Measurements from ENCODE around the gene SH3PXD2A. TPM values are rescaled to one million over a fixed set of nuclear protein-coding genes. Genes with fewer than 3 reads are reported as not detected.

SH3PXD2A gene
- total RNA-seq, 1 donor from 2014 or later, result 56.2 TPM

DNA sequence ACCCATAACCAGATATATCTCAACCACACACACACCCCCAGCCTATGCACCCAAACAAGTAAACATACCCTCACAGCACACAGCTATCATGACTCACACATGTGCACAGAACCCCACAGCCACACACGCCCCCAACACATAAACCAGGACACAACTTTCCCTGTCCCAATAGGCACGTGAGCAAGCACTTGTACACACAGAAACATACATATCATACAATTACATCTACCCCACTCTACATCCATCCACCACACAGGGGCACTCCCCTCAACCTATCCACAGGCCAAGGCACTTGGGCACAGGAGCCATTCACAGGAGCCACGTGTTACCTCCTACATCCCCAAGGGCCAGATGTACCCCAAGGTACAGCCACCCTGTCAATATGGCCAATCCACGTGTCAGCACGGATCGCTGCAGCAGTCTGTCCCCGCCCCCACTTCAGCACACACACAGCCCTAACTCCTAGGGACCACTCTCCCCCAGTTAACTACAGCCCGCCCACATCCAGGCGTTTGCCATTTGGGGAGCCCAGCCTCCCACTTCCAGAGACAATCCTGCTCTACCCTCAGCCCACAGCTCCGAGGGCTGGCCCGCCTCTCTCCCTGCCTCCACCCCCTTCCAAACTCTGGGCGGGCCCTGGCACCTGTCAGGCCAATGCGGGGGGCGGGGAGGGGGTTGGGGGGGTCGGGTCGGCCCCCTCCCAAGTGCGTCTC lies 163.5 kb downstream of the SH3PXD2A start:
- no peak for DNase-seq (ENCODE audit: extremely low spot score in 2 of 2)
- TF ChIP-seq, protein P1, sequence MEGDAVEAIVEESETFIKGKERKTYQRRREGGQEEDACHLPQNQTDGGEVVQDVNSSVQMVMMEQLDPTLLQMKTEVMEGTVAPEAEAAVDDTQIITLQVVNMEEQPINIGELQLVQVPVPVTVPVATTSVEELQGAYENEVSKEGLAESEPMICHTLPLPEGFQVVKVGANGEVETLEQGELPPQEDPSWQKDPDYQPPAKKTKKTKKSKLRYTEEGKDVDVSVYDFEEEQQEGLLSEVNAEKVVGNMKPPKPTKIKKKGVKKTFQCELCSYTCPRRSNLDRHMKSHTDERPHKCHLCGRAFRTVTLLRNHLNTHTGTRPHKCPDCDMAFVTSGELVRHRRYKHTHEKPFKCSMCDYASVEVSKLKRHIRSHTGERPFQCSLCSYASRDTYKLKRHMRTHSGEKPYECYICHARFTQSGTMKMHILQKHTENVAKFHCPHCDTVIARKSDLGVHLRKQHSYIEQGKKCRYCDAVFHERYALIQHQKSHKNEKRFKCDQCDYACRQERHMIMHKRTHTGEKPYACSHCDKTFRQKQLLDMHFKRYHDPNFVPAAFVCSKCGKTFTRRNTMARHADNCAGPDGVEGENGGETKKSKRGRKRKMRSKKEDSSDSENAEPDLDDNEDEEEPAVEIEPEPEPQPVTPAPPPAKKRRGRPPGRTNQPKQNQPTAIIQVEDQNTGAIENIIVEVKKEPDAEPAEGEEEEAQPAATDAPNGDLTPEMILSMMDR (IDR thresholded peaks at IDR 0.05), result no peak
- TF ChIP-seq POLR2AphosphoS5 (IDR thresholded peaks at IDR 0.05; ENCODE audit: insufficient read depth in 1 of 2, low read depth in 1 of 2), result peak in 1 of 2 donors; percentile 7
- no peak for TF ChIP-seq POLR2A (IDR thresholded peaks at IDR 0.05)
- no peaks in the 10 kb centered on the region for H3K36me3 ChIP-seq
- intact Hi-C loops (cut with DNase I), result no loop called here
- peaks cover 57% of the 10 kb centered on the region for H3K4me1 ChIP-seq
- peak overlapping the region; percentile 49 to 55 for H3K4me3 ChIP-seq
- H3K27me3 ChIP-seq, result no peaks in the 10 kb centered on the region
- peak overlapping the region; percentile 77 for H3K27ac ChIP-seq
- H3K9me3 ChIP-seq, result no peaks in the 10 kb centered on the region

DNA sequence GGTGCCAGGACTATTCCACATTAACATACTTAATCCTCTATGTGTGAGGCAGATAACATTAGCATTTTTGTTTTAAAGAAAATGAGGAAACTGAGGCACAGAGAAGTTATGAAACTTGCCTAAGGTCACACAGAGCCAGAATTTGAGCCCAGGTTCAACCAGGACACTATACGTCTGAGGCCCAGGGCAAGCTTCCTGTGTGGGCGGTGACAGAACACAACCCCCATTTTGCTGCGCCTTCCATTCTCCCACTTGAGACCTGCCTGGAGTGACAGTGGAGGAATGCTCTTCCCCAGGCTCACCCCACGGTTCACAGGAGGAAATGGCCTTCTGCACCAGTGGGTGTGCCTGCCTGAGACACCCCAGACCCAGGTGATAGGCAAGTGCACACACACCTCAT lies 164.1 kb downstream of the SH3PXD2A start:
- H3K4me3 ChIP-seq, result no peak overlapping the region
- no peaks in the 10 kb centered on the region for H3K27me3 ChIP-seq
- TF ChIP-seq POLR2A (IDR thresholded peaks at IDR 0.05) (no peak), POLR2AphosphoS5 (IDR thresholded peaks at IDR 0.05; ENCODE audit: insufficient read depth in 1 of 2, low read depth in 1 of 2) (no peak)
- TF ChIP-seq, protein P1 (IDR thresholded peaks at IDR 0.05), result no peak
- H3K4me1 ChIP-seq, result peaks cover 55% of the 10 kb centered on the region
- H3K9me3 ChIP-seq, result no peaks in the 10 kb centered on the region
- peak overlapping the region; percentile 77 for H3K27ac ChIP-seq
- no peaks in the 10 kb centered on the region for H3K36me3 ChIP-seq
- intact Hi-C loops (cut with DNase I), result no loop called here
- no peak for DNase-seq (ENCODE audit: extremely low spot score in 2 of 2)

DNA sequence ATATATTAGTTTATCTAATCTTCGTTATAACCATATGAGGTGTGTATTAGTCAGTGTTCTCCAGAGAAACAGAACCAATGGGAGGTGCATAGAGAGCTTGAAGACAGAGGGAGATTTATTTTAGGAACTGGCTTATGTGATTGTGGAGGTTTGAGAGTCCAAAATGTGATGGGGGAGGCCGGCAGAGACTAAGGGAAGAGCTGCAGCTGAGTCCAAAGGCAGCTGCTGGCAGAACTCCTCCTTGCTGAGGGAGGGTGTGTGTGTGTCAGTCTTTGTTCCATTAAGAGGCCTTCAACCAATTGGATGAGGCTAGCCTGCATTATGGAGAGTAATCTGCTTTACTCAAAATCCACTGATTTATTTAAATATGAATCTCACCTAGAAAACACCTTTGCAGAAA lies 165.1 kb downstream of the SH3PXD2A start:
- Histone ChIP-seq H3K36me3 (no peaks in the 10 kb centered on the region), H3K27me3 (no peaks in the 10 kb centered on the region), H3K9me3 (no peaks in the 10 kb centered on the region), H3K4me1 (peaks cover 51% of the 10 kb centered on the region), H3K27ac (no peak overlapping the region), H3K4me3 (no peak overlapping the region)
- TF ChIP-seq POLR2AphosphoS5 (IDR thresholded peaks at IDR 0.05; ENCODE audit: insufficient read depth in 1 of 2, low read depth in 1 of 2), result no peak
- TF ChIP-seq POLR2A (IDR thresholded peaks at IDR 0.05), result no peak
- TF ChIP-seq, protein P1 (IDR thresholded peaks at IDR 0.05), result no peak
- intact Hi-C loops (cut with DNase I), result no loop called here
- DNase-seq (ENCODE audit: extremely low spot score in 2 of 2), result no peak

DNA sequence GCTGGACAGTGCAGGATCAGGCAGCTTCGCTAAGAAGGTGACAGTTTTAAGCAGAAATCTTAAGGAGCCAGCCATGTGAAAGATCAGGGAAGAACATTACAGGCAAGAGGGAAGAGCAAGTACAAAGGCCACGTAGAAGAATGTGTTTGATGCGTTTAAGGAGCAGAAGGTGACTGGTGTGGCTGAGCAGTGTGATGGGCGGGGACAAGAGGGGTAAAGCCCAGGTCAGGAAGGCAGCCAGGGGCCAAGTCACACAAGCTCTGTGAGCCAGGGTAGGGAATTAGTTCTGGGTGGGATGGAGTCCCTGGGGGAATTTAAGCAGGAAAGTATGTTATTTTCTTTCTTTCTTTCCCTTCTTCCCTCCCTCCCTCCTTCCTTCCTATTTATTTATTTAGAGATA lies 166.9 kb downstream of the SH3PXD2A start:
- TF ChIP-seq POLR2AphosphoS5 (IDR thresholded peaks at IDR 0.05; ENCODE audit: insufficient read depth in 1 of 2, low read depth in 1 of 2) (no peak), POLR2A (IDR thresholded peaks at IDR 0.05) (no peak)
- TF ChIP-seq, protein P1 (IDR thresholded peaks at IDR 0.05), result no peak
- H3K9me3 ChIP-seq, result no peaks in the 10 kb centered on the region

DNA sequence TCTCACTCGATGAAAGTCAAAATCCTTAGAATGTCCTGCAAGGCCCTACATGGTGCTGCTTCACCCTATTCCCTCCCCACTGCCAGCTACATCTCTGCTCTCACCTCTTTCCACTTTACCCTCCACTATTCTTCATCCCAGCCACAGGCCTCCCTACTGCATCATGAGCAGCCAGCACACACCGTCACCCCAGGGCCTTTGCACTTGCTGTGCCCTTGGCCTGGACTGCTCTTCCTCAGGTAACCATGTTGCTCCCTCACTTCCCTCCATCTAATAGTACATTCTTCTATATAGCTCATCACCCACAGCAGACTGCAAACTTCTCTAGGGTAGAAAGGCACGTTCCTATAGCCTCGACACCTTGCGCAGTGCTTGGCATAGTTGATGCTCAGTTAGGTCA lies 167.7 kb downstream of the SH3PXD2A start:
- TF ChIP-seq, protein P1 (IDR thresholded peaks at IDR 0.05), result no peak
- TF ChIP-seq POLR2A (IDR thresholded peaks at IDR 0.05) (no peak), POLR2AphosphoS5 (IDR thresholded peaks at IDR 0.05; ENCODE audit: insufficient read depth in 1 of 2, low read depth in 1 of 2) (no peak)
- intact Hi-C loops (cut with DNase I), result loop anchor here (2.0 kb wide), 1 partner anchor 83 kb away; no protein-coding TSS in a partner anchor
- H3K36me3 ChIP-seq, result no peaks in the 10 kb centered on the region
- no peaks in the 10 kb centered on the region for H3K27me3 ChIP-seq
- H3K9me3 ChIP-seq, result no peaks in the 10 kb centered on the region
- H3K4me3 ChIP-seq, result no peak overlapping the region
- no peak for DNase-seq (ENCODE audit: extremely low spot score in 2 of 2)
- peaks cover 35% of the 10 kb centered on the region for H3K4me1 ChIP-seq
- peak overlapping the region; percentile 94 for H3K27ac ChIP-seq

More for the DNA sequence above, 166.9 kb downstream of the SH3PXD2A start:
- DNase-seq (ENCODE audit: extremely low spot score in 2 of 2), result no peak
- Histone ChIP-seq H3K27me3 (no peaks in the 10 kb centered on the region), H3K36me3 (no peaks in the 10 kb centered on the region), H3K4me3 (no peak overlapping the region), H3K4me1 (peaks cover 40% of the 10 kb centered on the region), H3K27ac (peak overlapping the region; percentile 94)
- intact Hi-C loops (cut with DNase I), result no loop called here
